ENCODE results near the gene BHLHA9. TPM values are rescaled to one million over a fixed set of nuclear protein-coding genes. Genes with fewer than 3 reads are reported as not detected.
"Not testable (repeated sequence)": the region's sequence is repeated elsewhere in the genome, so short reads cannot be mapped to it uniquely, and the experiment has no call there.

Gene BHLHA9
- not detected for total RNA-seq
- long read RNA-seq = 0 reads

GRCh38 chr17:1270210-1271029, at the start of gene BHLHA9:
Gene BHLHA9 (plus strand): TSS chr17:1270444. CDS start chr17:1270564, 120 bp downstream.
- DNase-seq (ENCODE audit: low spot score) = no peak

GRCh38 chr17:1221209-1221608, 49.0 kb upstream of the BHLHA9 start:
- DNase-seq (ENCODE audit: low spot score) = no peak

GRCh38 chr17:1222321-1222720, 47.9 kb upstream of the BHLHA9 start:
- DNase-seq (ENCODE audit: low spot score) = no peak

- no peak for DNase-seq (ENCODE audit: low spot score)
These were observed 46.6 kb upstream of the BHLHA9 start for GRCh38 chr17:1223662-1224061.

GRCh38 chr17:1224330-1224729, 45.9 kb upstream of the BHLHA9 start:
- DNase-seq (ENCODE audit: low spot score) = no peak

- no peak for DNase-seq (ENCODE audit: low spot score)
These were observed 43.9 kb upstream of the BHLHA9 start for GRCh38 chr17:1226308-1226707.

GRCh38 chr17:1227365-1227764, 42.9 kb upstream of the BHLHA9 start:
- no peak for DNase-seq (ENCODE audit: low spot score)

GRCh38 chr17:1227917-1228780, 42.1 kb upstream of the BHLHA9 start:
- no peak for DNase-seq (ENCODE audit: low spot score)

GRCh38 chr17:1228781-1229348, 41.4 kb upstream of the BHLHA9 start:
- no peak for DNase-seq (ENCODE audit: low spot score)

- peak; percentile 93 for DNase-seq (ENCODE audit: low spot score)
These were observed 40.8 kb upstream of the BHLHA9 start for GRCh38 chr17:1229349-1229899.

- DNase-seq (ENCODE audit: low spot score) = no peak
These were observed 40.2 kb upstream of the BHLHA9 start for GRCh38 chr17:1229900-1230501.

- no peak for DNase-seq (ENCODE audit: low spot score)
These were observed 38.8 kb upstream of the BHLHA9 start for GRCh38 chr17:1231456-1231855.

- no peak for DNase-seq (ENCODE audit: low spot score)
These were observed 37.9 kb upstream of the BHLHA9 start for GRCh38 chr17:1232331-1232730.

GRCh38 chr17:1232786-1233185, 37.5 kb upstream of the BHLHA9 start:
- no peak for DNase-seq (ENCODE audit: low spot score)

- no peak for DNase-seq (ENCODE audit: low spot score)
These were observed 35.8 kb upstream of the BHLHA9 start for GRCh38 chr17:1234455-1234854.

GRCh38 chr17:1237471-1237870, 32.8 kb upstream of the BHLHA9 start:
- no peak for DNase-seq (ENCODE audit: low spot score)

GRCh38 chr17:1239210-1239609, 31.0 kb upstream of the BHLHA9 start:
- DNase-seq (ENCODE audit: low spot score) = no peak

GRCh38 chr17:1240426-1240825, 29.8 kb upstream of the BHLHA9 start:
- not testable (repeated sequence) for DNase-seq (ENCODE audit: low spot score)

GRCh38 chr17:1241929-1242328, 28.3 kb upstream of the BHLHA9 start:
- no peak for DNase-seq (ENCODE audit: low spot score)

GRCh38 chr17:1244606-1245012, 25.6 kb upstream of the BHLHA9 start:
- no peak for DNase-seq (ENCODE audit: low spot score)

All from mesenteric fat pad (tissue), 1 donor.